K562 (cell line): Measurements from ENCODE around the gene MICAL2. TPM values are rescaled to one million over a fixed set of nuclear protein-coding genes. Genes with fewer than 3 reads are reported as not detected.

Experiments used
- ATAC-seq: fragments of 200-7000 bp; cut with Tn5 transposase; 3 replicates; pipeline ENCODE4 v1.9.1; 2020; ENCODE audit warnings: moderate library complexity
- BruUV-seq: library from RNA; stranded (reverse); fragments of 400-500 nt; replicated peaks from 2 replicates; lab custom pipeline; 2021; lab: Mats Ljungman, UMichigan
- CTCF ChIA-PET: fragments of 300-600 bp; formaldehyde crosslinking; extraction: SDS; loops from one replicate; lab custom pipeline; 2021; ENCODE audit warnings: low intra/inter-chr PET ratio; lab: Yijun Ruan, JAX
- POLR2A ChIA-PET: fragments of 300-600, 350-650 bp; sonication (Branson Sonifier 250); formaldehyde crosslinking; extraction: SDS; loops from one replicate; lab custom pipeline; 2021; ENCODE audit warnings: antibody characterized with exemption, inconsistent platforms; lab: Yijun Ruan, JAX
- DNase-seq, 4 experiments: peaks; one replicate each; pipeline versions ENCODE4 v3.0.0 to v3.0.0-alpha.2; 2011 to 2018; ENCODE audit warnings: low spot score in 3 of 4, mixed read lengths in 3 of 4; ENCODE audit errors: extremely low read depth in 1 of 4
- FAIRE-seq: peaks from 2 replicates; lab custom pipeline; 2011; peaks lifted over from hg19 to GRCh38; lab: Jason Lieb, UNC
- H2AFZ ChIP-seq: 2 replicates; pipeline ENCODE4 v1.6.0; 2011; ENCODE audit warnings: low read depth, low read length, control low read depth, inconsistent platforms
- H3K27ac ChIP-seq: fragments of 200-600 bp; 3 replicates; pipeline ENCODE4 v1.8.0; 2011; ENCODE audit warnings: low read depth, mild to moderate bottlenecking, control low read depth, inconsistent platforms, low read length, moderate library complexity, mixed read lengths; ENCODE audit errors: extremely low read depth
- H3K27me3 ChIP-seq, 2 experiments: fragments of 300-600 bp in 1 of 2; 2 replicates in 1 of 2; 3 replicates in 1 of 2; pipeline versions ENCODE4 v1.6.0 to v1.8.0; 2011; ENCODE audit warnings: inconsistent platforms in 2 of 2, low read length in 2 of 2, mild to moderate bottlenecking in 1 of 2, mixed read lengths in 1 of 2, moderate library complexity in 1 of 2; ENCODE audit not compliant: control insufficient read depth in 2 of 2, insufficient read depth in 2 of 2
- H3K36me3 ChIP-seq: fragments of 300-600 bp; 3 replicates; pipeline ENCODE4 v1.8.0; 2011; ENCODE audit warnings: mild to moderate bottlenecking, low read length, inconsistent platforms; ENCODE audit not compliant: control insufficient read depth, insufficient read depth
- H3K4me1 ChIP-seq, 2 experiments: fragments of 200-600 bp in 1 of 2; replicated peaks in 1 of 2; 2 replicates in 1 of 2; 3 replicates in 1 of 2; pipeline versions ENCODE4 v1.5.1 to v1.8.0; 2011; ENCODE audit warnings: inconsistent platforms in 2 of 2, low read length in 2 of 2, mild to moderate bottlenecking in 1 of 2, mixed read lengths in 1 of 2, moderate library complexity in 1 of 2; ENCODE audit not compliant: control insufficient read depth in 2 of 2, insufficient read depth in 2 of 2
- H3K4me2 ChIP-seq: 2 replicates; pipeline ENCODE4 v1.6.1; 2011; ENCODE audit warnings: low read length, control low read depth, inconsistent platforms, mixed read lengths; ENCODE audit not compliant: insufficient read depth
- H3K4me3 ChIP-seq: fragments of 200-600 bp; sonication (generic), shearing (Covaris generic); 2 replicates; pipeline ENCODE4 v1.5.1; 2016; ENCODE audit warnings: control low read depth, inconsistent platforms
- H3K79me2 ChIP-seq: fragments of 200-600 bp; 3 replicates; pipeline ENCODE4 v1.8.0; 2011; ENCODE audit warnings: low read length, inconsistent platforms; ENCODE audit not compliant: control insufficient read depth, insufficient read depth
- H3K9ac ChIP-seq, 2 experiments: 2 replicates each; pipeline versions ENCODE4 v1.6.0 to v1.6.1; 2011; ENCODE audit warnings: low read depth in 2 of 2, low read length in 2 of 2, control low read depth in 1 of 2, inconsistent platforms in 1 of 2, mild to moderate bottlenecking in 1 of 2, mixed read lengths in 1 of 2; ENCODE audit not compliant: insufficient read depth in 1 of 2
- H3K9me1 ChIP-seq: one replicate; pipeline ENCODE4 v1.6.0; 2011; ENCODE audit warnings: inconsistent platforms, mild to moderate bottlenecking, low read length, moderate library complexity; ENCODE audit not compliant: control insufficient read depth, insufficient read depth
- H3K9me3 ChIP-seq: replicated peaks from 2 replicates; pipeline ENCODE4 v1.5.1; 2011; ENCODE audit warnings: low read depth, low read length, inconsistent platforms; ENCODE audit not compliant: control insufficient read depth, insufficient read depth
- H4K20me1 ChIP-seq: replicated peaks from 2 replicates; pipeline ENCODE4 v1.6.1; 2011; ENCODE audit warnings: low read length, inconsistent platforms, mixed read lengths; ENCODE audit not compliant: control insufficient read depth, insufficient read depth
- ARNT ChIP-seq, 2 experiments: fragments of 450-650 bp; IDR thresholded peaks; 2 replicates each; pipeline ENCODE4 v1.6.1; 2016; ENCODE audit warnings: mild to moderate bottlenecking in 1 of 2
- CGGBP1 ChIP-seq: fragments of 250-450 bp; sonication (Bioruptor Pico); IDR thresholded peaks from 2 replicates; pipeline ENCODE4 v1.9.0; 2021; ENCODE audit warnings: mild to moderate bottlenecking
- PHB2 ChIP-seq: fragments of 450-650 bp; IDR thresholded peaks from 2 replicates; pipeline ENCODE4 v1.6.1; 2017; ENCODE audit warnings: low read depth
- ZBTB9 ChIP-seq: fragments of 450-650 bp; formaldehyde crosslinking; IDR thresholded peaks from 2 replicates; pipeline ENCODE4 v1.4.0; 2020; ENCODE audit warnings: mild to moderate bottlenecking, moderate library complexity
- WGBS: fragments of 100-300 bp; shearing (Covaris generic); methylation state at CpG from one replicate; pipeline ENCODE4 v1.1.6; 2016; ENCODE audit warnings: low coverage, mixed read lengths; ENCODE audit not compliant: insufficient coverage; ENCODE audit errors: missing lambda C conversion rate; 5-methylcytosine and 5-hydroxymethylcytosine counted together
- in situ Hi-C: fragments of 300-500 bp; cut with MboI; formaldehyde crosslinking; loops from 4 replicates; pipeline ENCODE4 v1.15.0; 2018; ENCODE audit warnings: inconsistent platforms, mixed read lengths
- intact Hi-C: fragments of 100-400 bp; cut with micrococcal nuclease; formaldehyde crosslinking; loops from 2 replicates; pipeline ENCODE4 v1.14.2; 2022
- polyA plus RNA-seq, 8 experiments: library from polyadenylated mRNA; depleted of rRNA in 4 of 8; stranded (reverse) in 5 of 8; unstranded in 3 of 8; fragments of >200 nt; fragmentation: Nextera tagmentation in 2 of 8; fragmentation: Illumina TruSeq in 1 of 8; extraction: Ambion mirVana in 2 of 8; extraction: Trizol in 1 of 8; gene quantifications; 2 replicates each; pipeline versions ENCODE4 v1.2.1 to v1.2.3, GENCODE V29; 2011 to 2014; ENCODE audit warnings: inconsistent platforms in 1 of 8, missing spikeins in 1 of 8
- total RNA-seq, 7 experiments: library from RNA; depleted of rRNA in 6 of 7; stranded (reverse); fragments of >200 nt in 6 of 7; fragmentation: Illumina TruSeq in 2 of 7; extraction: Trizol in 2 of 7; gene quantifications; 2 replicates each; pipeline versions ENCODE4 v1.2.1 to v1.2.3, GENCODE V29; 2011 to 2021; ENCODE audit warnings: low replicate concordance in 1 of 7

Gene MICAL2
- total and polyA plus RNA-seq, 9 of the 15 experiments (the other 6 are each of a cell fraction or from before 2014, with no cell fraction given) = 4.7 to 64.2 (median 33.6) TPM

- 41% methylated on average over 3 of the region's 3 CpGs for WGBS
- TF ChIP-seq ZBTB9 (CRISPR knock-in tag) (no peak), PHB2 (no peak), ARNT (IDR thresholded peaks at IDR 0.05) (no peak), CGGBP1 (CRISPR knock-in tag) (no peak)
- ATAC-seq (no peak), FAIRE-seq (no peak), DNase-seq (no peak)
- peaks cover 12 to 27% of the 10 kb centered on the region in 2 experiments; a peak in 4 of 5 replicates for H3K4me1 ChIP-seq
- ChIA-PET CTCF (no interaction called here), POLR2A (interaction anchor here (2.2 kb wide), 1 partner anchor 11 kb away, joined by 6 read pairs; the partner anchor contains the start of gene MICAL2)
- H3K9ac ChIP-seq = no peak overlapping the region
- intact Hi-C loops = no loop called here
- in situ Hi-C loops = no loop called here
- no peaks in the 10 kb centered on the region for H3K36me3 ChIP-seq
- no peak overlapping the region for H3K4me3 ChIP-seq
- no peak overlapping the region for H3K27ac ChIP-seq
- no peaks in the 10 kb centered on the region for H3K9me1 ChIP-seq
- H4K20me1 ChIP-seq = no peaks in the 10 kb centered on the region
- no peaks in the 10 kb centered on the region for H3K27me3 ChIP-seq
- no TSS peak for BruUV-seq
- no peak overlapping the region for H3K4me2 ChIP-seq
- H3K79me2 ChIP-seq = no peaks in the 10 kb centered on the region
- no peaks in the 10 kb centered on the region for H3K9me3 ChIP-seq
- H2AFZ ChIP-seq = no peak overlapping the region
These were observed 11.8 kb upstream of the MICAL2 start for GRCh38 chr11:12098601-12099000.
